K562 (cell line): Measurements from ENCODE around the gene TMEM167B. TPM values are rescaled to one million over a fixed set of nuclear protein-coding genes. Genes with fewer than 3 reads are reported as not detected.

Experiments
- ATAC-seq: fragments of 200-7000 bp; cut with Tn5 transposase; 3 replicates; pipeline ENCODE4 v1.9.1; 2020; ENCODE audit warnings: moderate library complexity
- BruUV-seq: library from RNA; stranded (reverse); fragments of 400-500 nt; replicated peaks from 2 replicates; lab custom pipeline; 2021; lab: Mats Ljungman, UMichigan
- CTCF ChIA-PET: fragments of 300-600 bp; formaldehyde crosslinking; extraction: SDS; loops from one replicate; lab custom pipeline; 2021; ENCODE audit warnings: low intra/inter-chr PET ratio; lab: Yijun Ruan, JAX
- POLR2A ChIA-PET: fragments of 300-600, 350-650 bp; sonication (Branson Sonifier 250); formaldehyde crosslinking; extraction: SDS; loops from one replicate; lab custom pipeline; 2021; ENCODE audit warnings: antibody characterized with exemption, inconsistent platforms; lab: Yijun Ruan, JAX
- DNase-seq, 4 experiments: peaks; one replicate each; pipeline versions ENCODE4 v3.0.0 to v3.0.0-alpha.2; 2011 to 2018; ENCODE audit warnings: low spot score in 3 of 4, mixed read lengths in 3 of 4; ENCODE audit errors: extremely low read depth in 1 of 4
- FAIRE-seq: peaks from 2 replicates; lab custom pipeline; 2011; peaks lifted over from hg19 to GRCh38; lab: Jason Lieb, UNC
- H2AFZ ChIP-seq: 2 replicates; pipeline ENCODE4 v1.6.0; 2011; ENCODE audit warnings: low read depth, low read length, control low read depth, inconsistent platforms
- H3K27ac ChIP-seq: fragments of 200-600 bp; 3 replicates; pipeline ENCODE4 v1.8.0; 2011; ENCODE audit warnings: low read depth, mild to moderate bottlenecking, control low read depth, inconsistent platforms, low read length, moderate library complexity, mixed read lengths; ENCODE audit errors: extremely low read depth
- H3K27me3 ChIP-seq, 2 experiments: fragments of 300-600 bp in 1 of 2; 2 replicates in 1 of 2; 3 replicates in 1 of 2; pipeline versions ENCODE4 v1.6.0 to v1.8.0; 2011; ENCODE audit warnings: inconsistent platforms in 2 of 2, low read length in 2 of 2, mild to moderate bottlenecking in 1 of 2, mixed read lengths in 1 of 2, moderate library complexity in 1 of 2; ENCODE audit not compliant: control insufficient read depth in 2 of 2, insufficient read depth in 2 of 2
- H3K36me3 ChIP-seq: fragments of 300-600 bp; 3 replicates; pipeline ENCODE4 v1.8.0; 2011; ENCODE audit warnings: mild to moderate bottlenecking, low read length, inconsistent platforms; ENCODE audit not compliant: control insufficient read depth, insufficient read depth
- H3K4me1 ChIP-seq, 2 experiments: fragments of 200-600 bp in 1 of 2; replicated peaks in 1 of 2; 2 replicates in 1 of 2; 3 replicates in 1 of 2; pipeline versions ENCODE4 v1.5.1 to v1.8.0; 2011; ENCODE audit warnings: inconsistent platforms in 2 of 2, low read length in 2 of 2, mild to moderate bottlenecking in 1 of 2, mixed read lengths in 1 of 2, moderate library complexity in 1 of 2; ENCODE audit not compliant: control insufficient read depth in 2 of 2, insufficient read depth in 2 of 2
- H3K4me2 ChIP-seq: 2 replicates; pipeline ENCODE4 v1.6.1; 2011; ENCODE audit warnings: low read length, control low read depth, inconsistent platforms, mixed read lengths; ENCODE audit not compliant: insufficient read depth
- H3K4me3 ChIP-seq: fragments of 200-600 bp; sonication (generic), shearing (Covaris generic); 2 replicates; pipeline ENCODE4 v1.5.1; 2016; ENCODE audit warnings: control low read depth, inconsistent platforms
- H3K79me2 ChIP-seq: fragments of 200-600 bp; 3 replicates; pipeline ENCODE4 v1.8.0; 2011; ENCODE audit warnings: low read length, inconsistent platforms; ENCODE audit not compliant: control insufficient read depth, insufficient read depth
- H3K9ac ChIP-seq, 2 experiments: 2 replicates each; pipeline versions ENCODE4 v1.6.0 to v1.6.1; 2011; ENCODE audit warnings: low read depth in 2 of 2, low read length in 2 of 2, control low read depth in 1 of 2, inconsistent platforms in 1 of 2, mild to moderate bottlenecking in 1 of 2, mixed read lengths in 1 of 2; ENCODE audit not compliant: insufficient read depth in 1 of 2
- H3K9me1 ChIP-seq: one replicate; pipeline ENCODE4 v1.6.0; 2011; ENCODE audit warnings: inconsistent platforms, mild to moderate bottlenecking, low read length, moderate library complexity; ENCODE audit not compliant: control insufficient read depth, insufficient read depth
- H3K9me3 ChIP-seq: replicated peaks from 2 replicates; pipeline ENCODE4 v1.5.1; 2011; ENCODE audit warnings: low read depth, low read length, inconsistent platforms; ENCODE audit not compliant: control insufficient read depth, insufficient read depth
- H4K20me1 ChIP-seq: replicated peaks from 2 replicates; pipeline ENCODE4 v1.6.1; 2011; ENCODE audit warnings: low read length, inconsistent platforms, mixed read lengths; ENCODE audit not compliant: control insufficient read depth, insufficient read depth
- CREBBP ChIP-seq: IDR thresholded peaks from one replicate; pipeline ENCODE4 v1.6.1; 2012; ENCODE audit warnings: low read depth, mild to moderate bottlenecking, control low read depth, inconsistent platforms, low read length
- ETV6 ChIP-seq, 3 experiments: fragments of 150-350 bp in 1 of 3; sonication (generic) in 1 of 3; formaldehyde crosslinking in 1 of 3; IDR thresholded peaks; 2 replicates each; pipeline versions ENCODE4 v1.6.1 to v1.8.0; 2014 to 2022; ENCODE audit warnings: borderline replicate concordance in 2 of 3, low read depth in 2 of 3, antibody characterized with exemption in 1 of 3, low read length in 1 of 3, mild to moderate bottlenecking in 1 of 3, missing genetic modification reagents in 1 of 3
- ID3 ChIP-seq, 2 experiments: fragments of 250-450 bp in 1 of 2; fragments of 450-650 bp in 1 of 2; sonication (Bioruptor Pico) in 1 of 2; IDR thresholded peaks; 2 replicates each; pipeline versions ENCODE4 v1.6.1 to v1.8.0; 2016 to 2021; ENCODE audit warnings: mild to moderate bottlenecking in 2 of 2, moderate library complexity in 2 of 2, missing compliant biosample characterization in 1 of 2, missing genetic modification characterization in 1 of 2
- NFXL1 ChIP-seq: fragments of 450-650 bp; formaldehyde crosslinking; IDR thresholded peaks from 2 replicates; pipeline ENCODE4 v1.4.0; 2021; ENCODE audit warnings: mild to moderate bottlenecking
- POLR3A ChIP-seq: IDR thresholded peaks from 2 replicates; pipeline ENCODE4 v1.6.1; 2011; ENCODE audit warnings: borderline replicate concordance, mild to moderate bottlenecking, moderate library complexity; ENCODE audit not compliant: insufficient read length, insufficient read depth; ENCODE audit errors: extremely low read depth
- TBL1XR1 ChIP-seq, 2 experiments: IDR thresholded peaks; 2 replicates each; pipeline ENCODE4 v1.6.1; 2012; ENCODE audit warnings: improper control_type of control experiment in 2 of 2, low read length in 2 of 2, mild to moderate bottlenecking in 1 of 2
- WGBS: fragments of 100-300 bp; shearing (Covaris generic); methylation state at CpG from one replicate; pipeline ENCODE4 v1.1.6; 2016; ENCODE audit warnings: low coverage, mixed read lengths; ENCODE audit not compliant: insufficient coverage; ENCODE audit errors: missing lambda C conversion rate; 5-methylcytosine and 5-hydroxymethylcytosine counted together
- in situ Hi-C: fragments of 300-500 bp; cut with MboI; formaldehyde crosslinking; loops from 4 replicates; pipeline ENCODE4 v1.15.0; 2018; ENCODE audit warnings: inconsistent platforms, mixed read lengths
- intact Hi-C: fragments of 100-400 bp; cut with micrococcal nuclease; formaldehyde crosslinking; loops from 2 replicates; pipeline ENCODE4 v1.14.2; 2022
- polyA plus RNA-seq, 8 experiments: library from polyadenylated mRNA; depleted of rRNA in 4 of 8; stranded (reverse) in 5 of 8; unstranded in 3 of 8; fragments of >200 nt; fragmentation: Nextera tagmentation in 2 of 8; fragmentation: Illumina TruSeq in 1 of 8; extraction: Ambion mirVana in 2 of 8; extraction: Trizol in 1 of 8; gene quantifications; 2 replicates each; pipeline versions ENCODE4 v1.2.1 to v1.2.3, GENCODE V29; 2011 to 2014; ENCODE audit warnings: inconsistent platforms in 1 of 8, missing spikeins in 1 of 8
- total RNA-seq, 7 experiments: library from RNA; depleted of rRNA in 6 of 7; stranded (reverse); fragments of >200 nt in 6 of 7; fragmentation: Illumina TruSeq in 2 of 7; extraction: Trizol in 2 of 7; gene quantifications; 2 replicates each; pipeline versions ENCODE4 v1.2.1 to v1.2.3, GENCODE V29; 2011 to 2021; ENCODE audit warnings: low replicate concordance in 1 of 7

TMEM167B gene
- total and polyA plus RNA-seq, 9 of the 15 experiments (the other 6 are each of a cell fraction or from before 2014, with no cell fraction given), result 17.2 to 36.4 (median 32.2) TPM

- TF ChIP-seq ID3 (CRISPR knock-in tag; IDR thresholded peaks at IDR 0.05) (no peak), ID3 (tag; IDR thresholded peaks at IDR 0.05) (no peak), TBL1XR1 (IDR thresholded peaks at IDR 0.05; ENCODE audit: low read length in 2 of 2) (no peak), POLR3A (no peak), CREBBP (no peak)
Observed at GRCh38 chr1:109091839-109092193, 1.3 kb downstream of the TMEM167B start (continued).

GRCh38 chr1:109094377-109094803 lies 3.8 kb downstream of the TMEM167B start:
- TF ChIP-seq ETV6 (IDR thresholded peaks at IDR 0.05; ENCODE audit: borderline replicate concordance in 1 of 2, low read depth in 2 of 2, low read length in 1 of 2) (no peak), ETV6 (CRISPR knock-in tag; IDR thresholded peaks at IDR 0.05; ENCODE audit: borderline replicate concordance) (0 out of 2 replicates have a peak, but pooled peaks have one; percentile 36), NFXL1 (CRISPR knock-in tag) (no peak)
- no peak for ATAC-seq
- no peaks in the 10 kb centered on the region for H4K20me1 ChIP-seq
- H3K27ac ChIP-seq, result no peak overlapping the region
- peaks cover 71% of the 10 kb centered on the region for H3K79me2 ChIP-seq
- H3K36me3 ChIP-seq, result peaks cover 48% of the 10 kb centered on the region
- H3K4me2 ChIP-seq, result no peak overlapping the region
- no peak for DNase-seq
- H3K4me3 ChIP-seq, result no peak overlapping the region
- no TSS peak for BruUV-seq
- no peak for FAIRE-seq
- no peak overlapping the region; a peak in 1 of 4 replicates for H3K9ac ChIP-seq
- H3K4me1 ChIP-seq, result peaks cover 3 to 25% of the 10 kb centered on the region in 2 experiments; a peak in 4 of 5 replicates
- ChIA-PET POLR2A (interaction anchor here (0.6 to 0.9 kb wide), 3 partner anchors 12 to 37 kb away, joined by 3 read pairs; no protein-coding TSS in a partner anchor), CTCF (no interaction called here)
- in situ Hi-C loops (no loop called here), intact Hi-C loops (no loop called here)
- H3K9me1 ChIP-seq, result no peaks in the 10 kb centered on the region
- no peaks in the 10 kb centered on the region for H3K9me3 ChIP-seq
- H2AFZ ChIP-seq, result no peak overlapping the region
- 80% methylated on average over 7 of the region's 7 CpGs for WGBS
- no peaks in the 10 kb centered on the region for H3K27me3 ChIP-seq
